Stimulated activated CD8-positive, alpha-beta memory T cell treated with anti-CD3 and anti-CD28 coated beads, Interleukin-12 subunit alpha, Interleukin-12 subunit beta, amount 100 ng/mL, for 24 hours (primary cell): ENCODE results near the gene TREML2.

Experiments used
- DNase-seq: peaks from one replicate; pipeline ENCODE4 v3.0.0-alpha.2; 2020; ENCODE audit errors: extremely low read depth

TREML2 gene

GRCh38 chr6:41150671-41151070 lies 50.3 kb downstream of the TREML2 start:
- DNase-seq: no peak

- DNase-seq: no peak
Observed at GRCh38 chr6:41147917-41148316, 53.0 kb downstream of the TREML2 start.
